ENCODE measurements around the gene SIGLEC1.

Gene SIGLEC1

GRCh38 chr20:3699037-3699436 is 13.4 kb downstream of the SIGLEC1 start:
- no peak overlapping the region for H3K4me3 ChIP-seq (ENCODE audit: low read length)
- no CpG with 5 or more reads among the region's 16 CpGs for WGBS (ENCODE audit: insufficient coverage, insufficient read length)
- no peaks in the 10 kb centered on the region for H3K36me3 ChIP-seq (ENCODE audit: control insufficient read depth, insufficient read depth, low read length)
- H3K27ac ChIP-seq (ENCODE audit: low read length): no peak overlapping the region
- H3K9me3 ChIP-seq (ENCODE audit: control insufficient read depth, insufficient read depth, low read length): no peaks in the 10 kb centered on the region
- no peak for DNase-seq (ENCODE audit: low read depth, low spot score)
- H3K27me3 ChIP-seq (ENCODE audit: control insufficient read depth, insufficient read depth, low read length): no peaks in the 10 kb centered on the region
- H3K4me1 ChIP-seq (ENCODE audit: control insufficient read depth, insufficient read depth, low read length): no peaks in the 10 kb centered on the region

- WGBS (ENCODE audit: insufficient coverage, insufficient read length): no CpG with 5 or more reads among the region's 6 CpGs
- DNase-seq (ENCODE audit: low read depth, low spot score): no peak
- no peaks in the 10 kb centered on the region for H3K9me3 ChIP-seq (ENCODE audit: control insufficient read depth, insufficient read depth, low read length)
- no peaks in the 10 kb centered on the region for H3K27me3 ChIP-seq (ENCODE audit: control insufficient read depth, insufficient read depth, low read length)
- no peaks in the 10 kb centered on the region for H3K4me1 ChIP-seq (ENCODE audit: control insufficient read depth, insufficient read depth, low read length)
- no peak overlapping the region for H3K4me3 ChIP-seq (ENCODE audit: low read length)
- no peaks in the 10 kb centered on the region for H3K36me3 ChIP-seq (ENCODE audit: control insufficient read depth, insufficient read depth, low read length)
- H3K27ac ChIP-seq (ENCODE audit: low read length): no peak overlapping the region
These were observed 13.8 kb downstream of the SIGLEC1 start for GRCh38 chr20:3698591-3699001.

DNA sequence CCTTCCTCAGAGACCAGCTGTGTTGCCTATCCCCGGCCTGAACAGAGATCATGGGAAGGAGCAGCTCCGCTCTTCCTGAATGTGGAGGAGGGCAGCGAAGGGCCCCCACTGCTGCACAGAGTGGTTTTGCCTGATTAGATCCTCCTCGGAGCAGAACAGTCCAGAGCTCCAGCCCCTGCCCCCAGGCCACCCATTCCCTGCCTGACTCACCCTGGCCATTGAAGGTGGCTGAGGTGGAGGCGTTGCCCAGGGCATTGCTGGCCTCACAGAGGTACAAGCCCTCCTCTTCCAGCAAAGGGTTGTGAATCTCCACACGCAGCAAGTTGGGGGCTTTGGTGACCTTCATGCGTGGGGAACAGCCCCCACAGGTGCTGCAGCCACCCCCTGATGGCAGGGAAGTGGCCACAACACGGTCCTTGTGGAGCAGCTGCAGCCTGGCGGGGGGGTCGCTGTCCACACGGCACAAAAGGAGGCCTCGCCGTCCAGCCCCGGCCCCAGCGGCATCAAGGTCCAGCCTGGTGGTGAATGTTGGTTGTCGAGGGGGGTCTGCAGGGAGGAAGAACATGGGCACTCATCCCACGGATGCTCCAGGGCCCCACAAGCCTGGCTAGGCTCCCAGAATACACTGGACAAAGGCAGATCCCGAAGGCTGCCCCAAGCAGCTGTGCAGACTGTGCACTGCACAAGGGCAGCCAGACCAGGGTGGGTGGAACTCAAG is 14.7 kb downstream of the SIGLEC1 start:
- Histone ChIP-seq H3K27me3 (ENCODE audit: control insufficient read depth, insufficient read depth, low read length) (no peaks in the 10 kb centered on the region), H3K27ac (ENCODE audit: low read length) (no peak overlapping the region), H3K4me1 (ENCODE audit: control insufficient read depth, insufficient read depth, low read length) (no peaks in the 10 kb centered on the region), H3K9me3 (ENCODE audit: control insufficient read depth, insufficient read depth, low read length) (no peaks in the 10 kb centered on the region), H3K4me3 (ENCODE audit: low read length) (no peak overlapping the region), H3K36me3 (ENCODE audit: control insufficient read depth, insufficient read depth, low read length) (no peaks in the 10 kb centered on the region)
- no CpG with 5 or more reads among the region's 18 CpGs for WGBS (ENCODE audit: insufficient coverage, insufficient read length)
- DNase-seq (ENCODE audit: low read depth, low spot score): no peak

GRCh38 chr20:3696745-3697587 is 15.4 kb downstream of the SIGLEC1 start:
- no peak overlapping the region for H3K27ac ChIP-seq (ENCODE audit: low read length)
- no peaks in the 10 kb centered on the region for H3K4me1 ChIP-seq (ENCODE audit: control insufficient read depth, insufficient read depth, low read length)
- DNase-seq (ENCODE audit: low read depth, low spot score): no peak
- WGBS (ENCODE audit: insufficient coverage, insufficient read length): no CpG with 5 or more reads among the region's 15 CpGs
- no peaks in the 10 kb centered on the region for H3K9me3 ChIP-seq (ENCODE audit: control insufficient read depth, insufficient read depth, low read length)
- H3K4me3 ChIP-seq (ENCODE audit: low read length): no peak overlapping the region
- H3K36me3 ChIP-seq (ENCODE audit: control insufficient read depth, insufficient read depth, low read length): no peaks in the 10 kb centered on the region
- H3K27me3 ChIP-seq (ENCODE audit: control insufficient read depth, insufficient read depth, low read length): no peaks in the 10 kb centered on the region

DNA sequence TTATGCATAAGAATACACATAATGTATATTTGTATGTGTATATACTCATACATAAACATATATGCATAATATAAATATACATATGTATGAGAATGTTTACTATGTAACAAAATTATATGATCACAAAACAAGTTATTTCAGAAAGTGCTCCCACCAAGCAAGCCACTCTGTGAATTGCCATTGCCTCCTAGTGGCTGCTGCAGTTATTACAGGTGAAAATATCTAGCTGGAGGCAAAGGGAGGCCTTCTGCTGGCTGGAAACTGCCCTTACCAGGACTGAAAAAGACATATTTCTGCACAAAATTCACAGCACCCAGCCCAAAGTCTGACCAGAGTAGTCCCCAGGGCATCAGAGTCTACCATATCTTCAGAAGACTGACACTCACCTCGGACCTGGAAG is 16.2 kb downstream of the SIGLEC1 start:
- H3K9me3 ChIP-seq (ENCODE audit: control insufficient read depth, insufficient read depth, low read length): no peaks in the 10 kb centered on the region
- H3K27ac ChIP-seq (ENCODE audit: low read length): no peak overlapping the region
- no peak for DNase-seq (ENCODE audit: low read depth, low spot score)
- no peaks in the 10 kb centered on the region for H3K27me3 ChIP-seq (ENCODE audit: control insufficient read depth, insufficient read depth, low read length)
- H3K4me3 ChIP-seq (ENCODE audit: low read length): no peak overlapping the region
- no peaks in the 10 kb centered on the region for H3K4me1 ChIP-seq (ENCODE audit: control insufficient read depth, insufficient read depth, low read length)
- no CpG with 5 or more reads among the region's 1 CpG for WGBS (ENCODE audit: insufficient coverage, insufficient read length)
- H3K36me3 ChIP-seq (ENCODE audit: control insufficient read depth, insufficient read depth, low read length): no peaks in the 10 kb centered on the region; the same call in 1 of the 2 replicates

- Histone ChIP-seq H3K27me3 (ENCODE audit: control insufficient read depth, insufficient read depth, low read length) (no peaks in the 10 kb centered on the region), H3K9me3 (ENCODE audit: control insufficient read depth, insufficient read depth, low read length) (no peaks in the 10 kb centered on the region), H3K4me1 (ENCODE audit: control insufficient read depth, insufficient read depth, low read length) (no peaks in the 10 kb centered on the region), H3K27ac (ENCODE audit: low read length) (no peak overlapping the region), H3K36me3 (ENCODE audit: control insufficient read depth, insufficient read depth, low read length) (no peaks in the 10 kb centered on the region; the same call in 1 of the 2 replicates), H3K4me3 (ENCODE audit: low read length) (no peak overlapping the region)
- no peak for DNase-seq (ENCODE audit: low read depth, low spot score)
- whole genome bisulfite sequencing (ENCODE audit: insufficient coverage, insufficient read length): no CpG with 5 or more reads among the region's 5 CpGs
These were observed 17.5 kb downstream of the SIGLEC1 start for GRCh38 chr20:3694864-3695263.

DNA sequence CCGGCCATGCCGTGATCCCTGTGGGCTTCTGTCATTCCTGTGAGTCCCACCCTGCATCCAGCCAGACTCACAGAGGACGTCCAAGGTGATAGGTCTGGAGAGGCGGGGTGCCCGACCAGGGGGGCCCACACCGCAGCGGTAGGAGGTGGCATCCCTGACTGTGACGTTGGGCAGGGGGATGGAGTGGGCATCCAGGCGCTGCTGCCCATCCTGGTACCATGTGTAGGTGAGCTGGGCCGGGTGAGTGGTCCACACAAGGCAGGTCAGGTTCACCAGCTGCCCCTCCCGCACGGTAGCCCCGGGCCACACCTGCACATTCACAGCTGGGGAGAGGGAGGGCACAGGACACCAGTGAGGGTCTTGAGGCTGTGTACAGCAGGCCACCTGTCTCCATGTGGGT is 19.0 kb downstream of the SIGLEC1 start:
- Histone ChIP-seq H3K4me3 (ENCODE audit: low read length) (no peak overlapping the region), H3K27me3 (ENCODE audit: control insufficient read depth, insufficient read depth, low read length) (no peaks in the 10 kb centered on the region), H3K27ac (ENCODE audit: low read length) (no peak overlapping the region), H3K4me1 (ENCODE audit: control insufficient read depth, insufficient read depth, low read length) (no peaks in the 10 kb centered on the region), H3K9me3 (ENCODE audit: control insufficient read depth, insufficient read depth, low read length) (no peaks in the 10 kb centered on the region), H3K36me3 (ENCODE audit: control insufficient read depth, insufficient read depth, low read length) (no peaks in the 10 kb centered on the region; the same call in 1 of the 2 replicates)
- no peak for DNase-seq (ENCODE audit: low read depth, low spot score)
- WGBS (ENCODE audit: insufficient coverage, insufficient read length): no CpG with 5 or more reads among the region's 13 CpGs

DNA sequence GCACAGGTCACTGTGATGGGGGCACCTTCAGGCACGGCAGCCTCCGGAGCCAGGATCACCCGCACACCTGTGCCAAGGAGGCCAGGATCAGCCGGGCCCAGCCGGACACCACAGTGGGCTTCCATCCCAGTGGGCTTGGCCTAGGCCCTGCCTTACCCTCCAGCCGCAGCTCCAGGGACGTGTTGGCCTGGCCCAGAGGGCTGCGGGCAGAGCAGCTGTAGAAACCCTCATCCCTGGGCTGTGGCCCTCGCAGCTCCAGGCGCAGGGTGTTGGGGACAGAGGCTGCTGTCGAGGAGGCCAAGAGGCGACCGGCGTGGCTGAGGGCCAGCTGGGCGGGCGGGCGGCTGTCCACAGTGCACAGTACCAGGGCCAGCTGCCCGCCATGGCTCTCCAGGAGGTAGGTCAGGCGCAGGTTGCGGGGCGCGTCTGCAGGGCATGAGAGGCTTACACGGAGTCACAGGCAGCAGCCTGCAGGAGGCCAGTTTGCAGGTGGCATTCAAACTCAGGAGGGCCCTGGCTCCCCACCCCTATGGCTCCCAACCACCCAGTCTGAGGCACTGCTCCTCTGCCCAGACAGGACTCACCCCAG is 19.6 kb downstream of the SIGLEC1 start:
- no CpG with 5 or more reads among the region's 23 CpGs for WGBS (ENCODE audit: insufficient coverage, insufficient read length)
- no peaks in the 10 kb centered on the region for H3K27me3 ChIP-seq (ENCODE audit: control insufficient read depth, insufficient read depth, low read length)
- H3K4me1 ChIP-seq (ENCODE audit: control insufficient read depth, insufficient read depth, low read length): no peaks in the 10 kb centered on the region
- H3K9me3 ChIP-seq (ENCODE audit: control insufficient read depth, insufficient read depth, low read length): no peaks in the 10 kb centered on the region
- H3K27ac ChIP-seq (ENCODE audit: low read length): no peak overlapping the region
- H3K36me3 ChIP-seq (ENCODE audit: control insufficient read depth, insufficient read depth, low read length): no peaks in the 10 kb centered on the region; the same call in 1 of the 2 replicates
- no peak for DNase-seq (ENCODE audit: low read depth, low spot score)
- no peak overlapping the region for H3K4me3 ChIP-seq (ENCODE audit: low read length)

GRCh38 chr20:3691897-3692296 is 20.5 kb downstream of the SIGLEC1 start:
- no peaks in the 10 kb centered on the region for H3K9me3 ChIP-seq (ENCODE audit: control insufficient read depth, insufficient read depth, low read length)
- H3K4me1 ChIP-seq (ENCODE audit: control insufficient read depth, insufficient read depth, low read length): 0 out of 2 replicates have a peak, but pooled peaks cover 1% of the 10 kb centered on the region
- H3K4me3 ChIP-seq (ENCODE audit: low read length): no peak overlapping the region
- H3K27me3 ChIP-seq (ENCODE audit: control insufficient read depth, insufficient read depth, low read length): no peaks in the 10 kb centered on the region
- DNase-seq (ENCODE audit: low read depth, low spot score): no peak
- WGBS (ENCODE audit: insufficient coverage, insufficient read length): no CpG with 5 or more reads among the region's 9 CpGs
- no peaks in the 10 kb centered on the region; the same call in 1 of the 2 replicates for H3K36me3 ChIP-seq (ENCODE audit: control insufficient read depth, insufficient read depth, low read length)
- H3K27ac ChIP-seq (ENCODE audit: low read length): no peak overlapping the region

GRCh38 chr20:3691306-3691705 is 21.1 kb downstream of the SIGLEC1 start:
- H3K27me3 ChIP-seq (ENCODE audit: control insufficient read depth, insufficient read depth, low read length): no peaks in the 10 kb centered on the region
- peaks cover 4% of the 10 kb centered on the region; the same call in 1 of the 2 replicates for H3K4me1 ChIP-seq (ENCODE audit: control insufficient read depth, insufficient read depth, low read length)
- no peaks in the 10 kb centered on the region for H3K9me3 ChIP-seq (ENCODE audit: control insufficient read depth, insufficient read depth, low read length)
- DNase-seq (ENCODE audit: low read depth, low spot score): no peak
- H3K4me3 ChIP-seq (ENCODE audit: low read length): no peak overlapping the region
- H3K36me3 ChIP-seq (ENCODE audit: control insufficient read depth, insufficient read depth, low read length): no peaks in the 10 kb centered on the region; the same call in 1 of the 2 replicates
- H3K27ac ChIP-seq (ENCODE audit: low read length): no peak overlapping the region
- no CpG with 5 or more reads among the region's 16 CpGs for WGBS (ENCODE audit: insufficient coverage, insufficient read length)

Data from iPS DF 6.9 (cell line).